Measurements from ENCODE around the gene PAX2.

PAX2 gene

GRCh38 chr10:100715445-100716385 is 29.7 kb upstream of the PAX2 start:
- no peak for TF ChIP-seq CTCF (IDR thresholded peaks at IDR 0.05; ENCODE audit: control insufficient read depth, extremely low read depth, insufficient read depth)
- H3K4me3 ChIP-seq (ENCODE audit: low read depth, low read length) = no peak overlapping the region
- DNase-seq (ENCODE audit: low read depth) = no peak

GRCh38 chr10:100717166-100717565 is 28.2 kb upstream of the PAX2 start:
- TF ChIP-seq CTCF (IDR thresholded peaks at IDR 0.05; ENCODE audit: control insufficient read depth, extremely low read depth, insufficient read depth) = no peak
- H3K4me3 ChIP-seq (ENCODE audit: low read depth, low read length) = no peak overlapping the region
- no peak for DNase-seq (ENCODE audit: low read depth)

- H3K4me3 ChIP-seq (ENCODE audit: low read depth, low read length) = no peak overlapping the region
- TF ChIP-seq CTCF (IDR thresholded peaks at IDR 0.05; ENCODE audit: control insufficient read depth, extremely low read depth, insufficient read depth) = no peak
- DNase-seq (ENCODE audit: low read depth) = no peak
These were observed 27.1 kb upstream of the PAX2 start for GRCh38 chr10:100718197-100718742.

- no peak for DNase-seq (ENCODE audit: low read depth)
- H3K4me3 ChIP-seq (ENCODE audit: low read depth, low read length) = no peak overlapping the region
- no peak for TF ChIP-seq CTCF (IDR thresholded peaks at IDR 0.05; ENCODE audit: control insufficient read depth, extremely low read depth, insufficient read depth)
These were observed 22.2 kb upstream of the PAX2 start for GRCh38 chr10:100723180-100723579.

GRCh38 chr10:100723770-100724530 is 21.4 kb upstream of the PAX2 start:
- no peak for DNase-seq (ENCODE audit: low read depth)
- H3K4me3 ChIP-seq (ENCODE audit: low read depth, low read length) = no peak overlapping the region
- no peak for TF ChIP-seq CTCF (IDR thresholded peaks at IDR 0.05; ENCODE audit: control insufficient read depth, extremely low read depth, insufficient read depth)

- TF ChIP-seq CTCF (IDR thresholded peaks at IDR 0.05; ENCODE audit: control insufficient read depth, extremely low read depth, insufficient read depth) = no peak
- H3K4me3 ChIP-seq (ENCODE audit: low read depth, low read length) = no peak overlapping the region
- DNase-seq (ENCODE audit: low read depth) = no peak
These were observed 20.8 kb upstream of the PAX2 start for GRCh38 chr10:100724531-100725027.
